Thyroid gland (tissue), 4 donors: ENCODE results near the gene HAUS6. TPM values are rescaled to one million over a fixed set of nuclear protein-coding genes. Genes with fewer than 3 reads are reported as not detected.
A peak's percentile ranks its signal among the peaks of the same experiment; 100 is the strongest.
"Not testable (repeated sequence)": the region's sequence is repeated elsewhere in the genome, so short reads cannot be mapped to it uniquely, and the experiment has no call there.

Experiments used
- DNase-seq, 2 donors: peaks; one replicate each; pipeline ENCODE4 v3.0.0-alpha.2; 2019
- H3K27ac ChIP-seq, 3 donors: fragments of 200-600 bp; sonication (generic); 1 replicate in 2 of 3; 2 replicates in 1 of 3; pipeline ENCODE4 v1.5.1; 2016 to 2019; ENCODE audit warnings: mild to moderate bottlenecking in 1 of 3, moderate library complexity in 1 of 3
- H3K27me3 ChIP-seq: fragments of 200-600 bp; sonication (generic); one replicate; pipeline ENCODE4 v1.5.1; 2019
- H3K36me3 ChIP-seq, 2 donors: fragments of 200-600 bp; sonication (generic); one replicate each; pipeline ENCODE4 v1.5.1; 2016 to 2019
- H3K4me1 ChIP-seq, 2 donors: fragments of 200-600 bp; sonication (generic); one replicate each; pipeline ENCODE4 v1.5.1; 2017 to 2019
- H3K4me3 ChIP-seq, 3 donors: fragments of 200-600 bp; sonication (generic); replicated peaks in 1 of 3; 1 replicate in 2 of 3; 2 replicates in 1 of 3; pipeline ENCODE4 v1.5.1; 2016; ENCODE audit warnings: mild to moderate bottlenecking in 1 of 3
- H3K9me3 ChIP-seq: fragments of 200-600 bp; sonication (generic); one replicate; pipeline ENCODE4 v1.5.1; 2017
- CTCF ChIP-seq, 6 experiments: fragments of 200-600 bp in 3 of 6; fragments of 450-650 bp in 3 of 6; sonication (generic) in 3 of 6; IDR thresholded peaks; one replicate each; pipeline ENCODE4 v1.5.1; 2016 to 2019; ENCODE audit warnings: antibody characterized with exemption in 6 of 6, mild to moderate bottlenecking in 2 of 6, inconsistent platforms in 1 of 6, moderate library complexity in 1 of 6
- POLR2A ChIP-seq, 2 donors: fragments of 450-650 bp; IDR thresholded peaks; one replicate each; pipeline ENCODE4 v1.6.1; 2017; ENCODE audit warnings: antibody characterized with exemption in 2 of 2, mild to moderate bottlenecking in 2 of 2, moderate library complexity in 1 of 2
- WGBS, 2 donors: methylation state at CpG; one replicate each; pipeline ENCODE4 v1.1.5; 2017; 5-methylcytosine and 5-hydroxymethylcytosine counted together
- intact Hi-C: fragments of 100-400 bp; cut with DNase I; formaldehyde crosslinking; loops from one replicate; pipeline ENCODE4 v1.15.1; 2023
- total RNA-seq, 4 donors: library from RNA; depleted of rRNA; stranded (reverse); fragments of >200 nt; gene quantifications; one replicate each; pipeline ENCODE4 v1.2.3, GENCODE V29; 2016

HAUS6 gene
- 1 to 10 TPM; 5.9 to 8.5 (median 7.9) TPM for total RNA-seq

- intact Hi-C loops = loop anchor here (10.0 kb wide), 1 partner anchor 72 kb away; no protein-coding TSS in a partner anchor
- H3K4me1 ChIP-seq = peaks cover 8 to 9% of the 10 kb centered on the region in 2 donors
- DNase-seq = peak; percentile 95 to 97
- peak within 1 kb of the TSS; percentile 45 to 74 (median 57) for H3K4me3 ChIP-seq
- H3K9me3 ChIP-seq = no peaks in the 10 kb centered on the region
- H3K27me3 ChIP-seq = no peaks in the 10 kb centered on the region
- peak within 1 kb of the TSS; percentile 16 to 95 (median 74) for H3K27ac ChIP-seq
- no peaks in the 10 kb centered on the region for H3K36me3 ChIP-seq
- TF ChIP-seq POLR2A (IDR thresholded peaks at IDR 0.05) = peak in 1 of 2 donors; percentile 74
- TF ChIP-seq CTCF (IDR thresholded peaks at IDR 0.05) = peak in 5 of 6 experiments; percentile 47 to 75 (median 72)
- 8 to 12% methylated on average over 35 to 46 of the region's 46 CpGs for WGBS, 2 donors
Observed at GRCh38 chr9:19102631-19103345, at the start of gene HAUS6. HAUS6 (minus strand) TSS chr9:19102904; CDS start chr9:19102651, 253 bp downstream.

- H3K27ac ChIP-seq, H3K4me3 ChIP-seq, H3K9me3 ChIP-seq, H3K4me1 ChIP-seq, H3K36me3 ChIP-seq, intact Hi-C loops, H3K27me3 ChIP-seq, DNase-seq: not testable (repeated sequence)
- WGBS, 2 donors = 72 to 77% methylated on average over 2 of the region's 2 CpGs
Observed at GRCh38 chr9:19152160-19152498, 49.4 kb upstream of the HAUS6 start.

GRCh38 chr9:19151425-19152159 is 48.9 kb upstream of the HAUS6 start:
- H3K9me3 ChIP-seq = no peaks in the 10 kb centered on the region
- WGBS, 2 donors = 82 to 94% methylated on average over 3 to 5 of the region's 5 CpGs
- TF ChIP-seq CTCF (IDR thresholded peaks at IDR 0.05) (no peak), POLR2A (IDR thresholded peaks at IDR 0.05) (no peak)
- intact Hi-C loops = no loop called here
- no peak for DNase-seq
- no peak overlapping the region for H3K27ac ChIP-seq
- H3K4me1 ChIP-seq = peaks cover 0 to 9% of the 10 kb centered on the region in 2 donors
- no peak overlapping the region for H3K4me3 ChIP-seq
- no peaks in the 10 kb centered on the region for H3K27me3 ChIP-seq
- H3K36me3 ChIP-seq = no peaks in the 10 kb centered on the region

- Histone ChIP-seq H3K9me3 (no peaks in the 10 kb centered on the region), H3K36me3 (no peaks in the 10 kb centered on the region), H3K27me3 (no peaks in the 10 kb centered on the region), H3K4me1 (no peaks in the 10 kb centered on the region), H3K27ac (no peak overlapping the region), H3K4me3 (no peak overlapping the region)
- 60 to 71% methylated on average over 3 of the region's 3 CpGs for WGBS, 2 donors
- TF ChIP-seq CTCF (IDR thresholded peaks at IDR 0.05) (no peak), POLR2A (IDR thresholded peaks at IDR 0.05) (no peak)
- intact Hi-C loops = no loop called here
- DNase-seq = no peak
Observed at GRCh38 chr9:19149230-19149629, 46.5 kb upstream of the HAUS6 start.

GRCh38 chr9:19148187-19148586 is 45.5 kb upstream of the HAUS6 start:
- H3K4me1 ChIP-seq = no peaks in the 10 kb centered on the region
- TF ChIP-seq POLR2A (IDR thresholded peaks at IDR 0.05) (no peak), CTCF (IDR thresholded peaks at IDR 0.05) (no peak)
- 51 to 64% methylated on average over 5 of the region's 5 CpGs for WGBS, 2 donors
- H3K9me3 ChIP-seq = no peaks in the 10 kb centered on the region
- no peak overlapping the region for H3K4me3 ChIP-seq
- intact Hi-C loops = no loop called here
- DNase-seq = no peak
- H3K27ac ChIP-seq = no peak overlapping the region
- no peaks in the 10 kb centered on the region for H3K36me3 ChIP-seq
- H3K27me3 ChIP-seq = no peaks in the 10 kb centered on the region
